Peyer's patch (tissue), 4 donors: Measurements from ENCODE around the gene SERPINB10.

Experiments
- POLR2A ChIP-seq, 2 donors: fragments of 450-650 bp; IDR thresholded peaks; one replicate each; pipeline ENCODE4 v1.5.1; 2017; ENCODE audit warnings: antibody characterized with exemption in 2 of 2, mild to moderate bottlenecking in 2 of 2, moderate library complexity in 2 of 2
- TF ChIP-seq, protein P1 (sequence below), 6 experiments: fragments of 450-650 bp in 4 of 6; fragments of 200-600 bp in 2 of 6; sonication (generic) in 1 of 6; IDR thresholded peaks; one replicate each; pipeline ENCODE4 v1.5.1; 2017 to 2019; ENCODE audit warnings: antibody characterized with exemption in 6 of 6, mild to moderate bottlenecking in 3 of 6, moderate library complexity in 1 of 6

DNA sequence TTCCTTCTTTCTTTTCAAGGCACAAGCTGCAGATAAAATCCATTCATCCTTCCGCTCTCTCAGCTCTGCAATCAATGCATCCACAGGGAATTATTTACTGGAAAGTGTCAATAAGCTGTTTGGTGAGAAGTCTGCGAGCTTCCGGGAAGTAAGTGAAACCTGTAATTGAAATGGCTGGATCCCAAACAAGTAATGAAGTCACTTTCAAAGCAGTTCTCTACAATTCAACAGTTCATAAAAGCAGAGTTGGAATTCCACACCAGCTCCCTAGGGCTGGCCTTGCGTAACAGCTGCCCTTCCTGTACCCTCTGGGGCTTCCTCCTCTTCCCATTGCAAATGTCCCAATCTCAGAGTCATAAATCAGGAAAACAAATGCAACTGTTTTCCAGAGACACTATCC lies 10.7 kb upstream of the SERPINB10 start:
- TF ChIP-seq, protein P1, sequence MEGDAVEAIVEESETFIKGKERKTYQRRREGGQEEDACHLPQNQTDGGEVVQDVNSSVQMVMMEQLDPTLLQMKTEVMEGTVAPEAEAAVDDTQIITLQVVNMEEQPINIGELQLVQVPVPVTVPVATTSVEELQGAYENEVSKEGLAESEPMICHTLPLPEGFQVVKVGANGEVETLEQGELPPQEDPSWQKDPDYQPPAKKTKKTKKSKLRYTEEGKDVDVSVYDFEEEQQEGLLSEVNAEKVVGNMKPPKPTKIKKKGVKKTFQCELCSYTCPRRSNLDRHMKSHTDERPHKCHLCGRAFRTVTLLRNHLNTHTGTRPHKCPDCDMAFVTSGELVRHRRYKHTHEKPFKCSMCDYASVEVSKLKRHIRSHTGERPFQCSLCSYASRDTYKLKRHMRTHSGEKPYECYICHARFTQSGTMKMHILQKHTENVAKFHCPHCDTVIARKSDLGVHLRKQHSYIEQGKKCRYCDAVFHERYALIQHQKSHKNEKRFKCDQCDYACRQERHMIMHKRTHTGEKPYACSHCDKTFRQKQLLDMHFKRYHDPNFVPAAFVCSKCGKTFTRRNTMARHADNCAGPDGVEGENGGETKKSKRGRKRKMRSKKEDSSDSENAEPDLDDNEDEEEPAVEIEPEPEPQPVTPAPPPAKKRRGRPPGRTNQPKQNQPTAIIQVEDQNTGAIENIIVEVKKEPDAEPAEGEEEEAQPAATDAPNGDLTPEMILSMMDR (IDR thresholded peaks at IDR 0.05): no peak
- no peak for TF ChIP-seq POLR2A (IDR thresholded peaks at IDR 0.05)
